Left lung (tissue), 10 donors: ENCODE measurements around the gene KIF26B. TPM values are rescaled to one million over a fixed set of nuclear protein-coding genes. Genes with fewer than 3 reads are reported as not detected.
"Not testable (repeated sequence)": the region's sequence is repeated elsewhere in the genome, so short reads cannot be mapped to it uniquely, and the experiment has no call there.

ENCODE experiments used
- ATAC-seq: fragments of 200-7000 bp; cut with Tn5 transposase; one replicate; pipeline ENCODE4 v1.9.1; 2020; ENCODE audit warnings: moderate library complexity
- DNase-seq, 4 donors: peaks; one replicate each; pipeline ENCODE4 v3.0.0-alpha.2; 2013 to 2020
- H3K27ac ChIP-seq, 2 donors: fragments of 200-600 bp; sonication (generic) in 1 of 2; one replicate each; pipeline versions ENCODE4 v1.5.0 to v1.8.0; 2020 to 2021
- H3K27me3 ChIP-seq, 2 donors: fragments of 200-600 bp; sonication (generic) in 1 of 2; one replicate each; pipeline versions ENCODE4 v1.5.0 to v1.8.0; 2020 to 2021
- H3K36me3 ChIP-seq, 2 donors: fragments of 200-600 bp; sonication (generic) in 1 of 2; one replicate each; pipeline versions ENCODE4 v1.5.0 to v1.8.0; 2020 to 2021
- H3K4me1 ChIP-seq, 2 donors: fragments of 200-600 bp; one replicate each; pipeline ENCODE4 v1.8.0; 2021
- H3K4me3 ChIP-seq, 2 donors: fragments of 200-600 bp; sonication (generic) in 1 of 2; one replicate each; pipeline versions ENCODE4 v1.5.0 to v1.8.0; 2020 to 2021; ENCODE audit warnings: mild to moderate bottlenecking in 1 of 2
- H3K9me3 ChIP-seq, 2 donors: fragments of 200-600 bp; sonication (generic) in 1 of 2; one replicate each; pipeline versions ENCODE4 v1.5.0 to v1.8.0; 2020 to 2021
- CTCF ChIP-seq, 2 donors: fragments of 200-600 bp; sonication (generic) in 1 of 2; IDR thresholded peaks; one replicate each; pipeline versions ENCODE4 v1.5.0 to v1.8.0; 2021; ENCODE audit warnings: antibody characterized with exemption in 2 of 2
- intact Hi-C, 2 donors: fragments of 100-400 bp; cut with DNase I; formaldehyde crosslinking; loops; one replicate each; pipeline versions ENCODE4 v1.11.2 to v1.14.2; 2022
- polyA plus RNA-seq, 6 donors: library from polyadenylated mRNA; unstranded; fragments of 120-200 nt; gene quantifications; one replicate each; pipeline ENCODE4 v1.2.1, GENCODE V29; 2013; ENCODE audit not compliant: insufficient read length in 6 of 6
- total RNA-seq, 2 donors: library from RNA; stranded (reverse); fragmentation: NEBNext Ultra II Directional; extraction: Animal tissue kit (Norgen Biotek cat#: 25700); gene quantifications; one replicate each; pipeline ENCODE4 v1.2.1, GENCODE V29; 2021
- donor health status: DM: no; HTN: yes; CAD: no.
- donor health status: DM: no; HTN: no; CAD: no.

KIF26B gene
- total and polyA plus RNA-seq, 8 donors: 3.9 to 28.3 (median 6.5) TPM

- intact Hi-C loops: no loop called here
- Histone ChIP-seq H3K27me3 (peaks cover 0 to 8% of the 10 kb centered on the region in 2 donors), H3K27ac (no peak overlapping the region), H3K4me3 (no peak overlapping the region), H3K4me1 (no peaks in the 10 kb centered on the region), H3K9me3 (no peaks in the 10 kb centered on the region), H3K36me3 (no peaks in the 10 kb centered on the region)
- no peak for TF ChIP-seq CTCF (IDR thresholded peaks at IDR 0.05)
- DNase-seq (no peak), ATAC-seq (no peak)
Observed at GRCh38 chr1:245693116-245693793, 538.5 kb downstream of the KIF26B start.

GRCh38 chr1:245693941-245694752 lies 539.4 kb downstream of the KIF26B start:
- Histone ChIP-seq H3K9me3 (no peaks in the 10 kb centered on the region), H3K27me3 (no peaks in the 10 kb centered on the region), H3K4me1 (no peaks in the 10 kb centered on the region), H3K27ac (no peak overlapping the region), H3K36me3 (no peaks in the 10 kb centered on the region), H3K4me3 (no peak overlapping the region)
- DNase-seq: no peak
- no peak for TF ChIP-seq CTCF (IDR thresholded peaks at IDR 0.05)
- intact Hi-C loops: no loop called here
- no peak for ATAC-seq

GRCh38 chr1:245694753-245695195 lies 540.0 kb downstream of the KIF26B start:
- ATAC-seq: no peak
- no peak for TF ChIP-seq CTCF (IDR thresholded peaks at IDR 0.05)
- H3K27ac ChIP-seq: no peak overlapping the region
- no peaks in the 10 kb centered on the region for H3K36me3 ChIP-seq
- no peaks in the 10 kb centered on the region for H3K9me3 ChIP-seq
- no peaks in the 10 kb centered on the region for H3K27me3 ChIP-seq
- no peaks in the 10 kb centered on the region for H3K4me1 ChIP-seq
- no peak overlapping the region for H3K4me3 ChIP-seq
- no peak for DNase-seq
- intact Hi-C loops: no loop called here

- no peak for TF ChIP-seq CTCF (IDR thresholded peaks at IDR 0.05)
- Histone ChIP-seq H3K27ac (no peak overlapping the region), H3K27me3 (no peaks in the 10 kb centered on the region), H3K4me1 (no peaks in the 10 kb centered on the region), H3K4me3 (no peak overlapping the region), H3K36me3 (no peaks in the 10 kb centered on the region), H3K9me3 (no peaks in the 10 kb centered on the region)
- no peak for DNase-seq
- no peak for ATAC-seq
- intact Hi-C loops: no loop called here
Observed at GRCh38 chr1:245695211-245695610, 540.4 kb downstream of the KIF26B start.

GRCh38 chr1:245695701-245696100 lies 540.9 kb downstream of the KIF26B start:
- ATAC-seq, H3K4me3 ChIP-seq, H3K4me1 ChIP-seq, intact Hi-C loops, H3K27ac ChIP-seq, H3K9me3 ChIP-seq, H3K36me3 ChIP-seq, DNase-seq, H3K27me3 ChIP-seq: not testable (repeated sequence)
